ENCODE results near the gene HEATR5A. TPM values are rescaled to one million over a fixed set of nuclear protein-coding genes. Genes with fewer than 3 reads are reported as not detected.
A peak's percentile ranks its signal among the peaks of the same experiment; 100 is the strongest.
"Not testable (repeated sequence)": the region's sequence is repeated elsewhere in the genome, so short reads cannot be mapped to it uniquely, and the experiment has no call there.

Gene HEATR5A
- total RNA-seq, 1 donor from 2014 or later = 40.7 TPM

GRCh38 chr14:31339743-31340142, 80.6 kb downstream of the HEATR5A start:
- no peak overlapping the region for H3K27ac ChIP-seq (ENCODE audit: low read depth, low read length)
- no peaks in the 10 kb centered on the region for H3K27me3 ChIP-seq (ENCODE audit: control insufficient read depth in 3 of 3, insufficient read depth in 3 of 3, low read length in 3 of 3)
- no peak overlapping the region for H3K9ac ChIP-seq (ENCODE audit: low read depth in 1 of 3, low read length in 3 of 3)
- no peak overlapping the region for H3K4me3 ChIP-seq (ENCODE audit: low read length in 3 of 3)
- peaks cover 2 to 20% (median 10%) of the 10 kb centered on the region in 3 donors for H3K36me3 ChIP-seq (ENCODE audit: control insufficient read depth in 3 of 3, insufficient read depth in 3 of 3, low read length in 3 of 3)
- no peaks in the 10 kb centered on the region for H3K9me3 ChIP-seq (ENCODE audit: control insufficient read depth in 3 of 3, low read length in 3 of 3)
- peaks cover 0 to 4% (median 2%) of the 10 kb centered on the region in 3 donors for H3K4me1 ChIP-seq (ENCODE audit: control insufficient read depth in 3 of 3, insufficient read depth in 3 of 3, low read length in 3 of 3)

- H3K4me1 ChIP-seq (ENCODE audit: control insufficient read depth in 3 of 3, insufficient read depth in 3 of 3, low read length in 3 of 3) = peaks cover 0 to 4% (median 2%) of the 10 kb centered on the region in 3 donors
- H3K27ac ChIP-seq (ENCODE audit: low read depth, low read length) = no peak overlapping the region
- H3K27me3 ChIP-seq (ENCODE audit: control insufficient read depth in 3 of 3, insufficient read depth in 3 of 3, low read length in 3 of 3) = no peaks in the 10 kb centered on the region
- H3K9me3 ChIP-seq (ENCODE audit: control insufficient read depth in 3 of 3, low read length in 3 of 3) = no peaks in the 10 kb centered on the region
- H3K9ac ChIP-seq (ENCODE audit: low read depth in 1 of 3, low read length in 3 of 3) = peak overlapping the region in 1 of 3 donors; percentile 26
- no peak overlapping the region for H3K4me3 ChIP-seq (ENCODE audit: low read length in 3 of 3)
- peaks cover 2 to 16% (median 8%) of the 10 kb centered on the region in 3 donors for H3K36me3 ChIP-seq (ENCODE audit: control insufficient read depth in 3 of 3, insufficient read depth in 3 of 3, low read length in 3 of 3)
These were observed 83.0 kb downstream of the HEATR5A start for GRCh38 chr14:31337331-31337730.

GRCh38 chr14:31336646-31337045, 83.7 kb downstream of the HEATR5A start:
- H3K9ac ChIP-seq (ENCODE audit: low read depth in 1 of 3, low read length in 3 of 3) = no peak overlapping the region
- H3K9me3 ChIP-seq (ENCODE audit: control insufficient read depth in 3 of 3, low read length in 3 of 3) = no peaks in the 10 kb centered on the region
- peaks cover 0 to 4% (median 2%) of the 10 kb centered on the region in 3 donors for H3K4me1 ChIP-seq (ENCODE audit: control insufficient read depth in 3 of 3, insufficient read depth in 3 of 3, low read length in 3 of 3)
- H3K27me3 ChIP-seq (ENCODE audit: control insufficient read depth in 3 of 3, insufficient read depth in 3 of 3, low read length in 3 of 3) = no peaks in the 10 kb centered on the region
- H3K36me3 ChIP-seq (ENCODE audit: control insufficient read depth in 3 of 3, insufficient read depth in 3 of 3, low read length in 3 of 3) = peaks cover 4 to 21% (median 8%) of the 10 kb centered on the region in 3 donors
- no peak overlapping the region for H3K27ac ChIP-seq (ENCODE audit: low read depth, low read length)
- no peak overlapping the region for H3K4me3 ChIP-seq (ENCODE audit: low read length in 3 of 3)

GRCh38 chr14:31331395-31331794, 89.0 kb downstream of the HEATR5A start:
- H3K36me3 ChIP-seq (ENCODE audit: control insufficient read depth in 3 of 3, insufficient read depth in 3 of 3, low read length in 3 of 3) = peaks cover 5 to 24% (median 8%) of the 10 kb centered on the region in 3 donors
- not testable (repeated sequence) for H3K9me3 ChIP-seq (ENCODE audit: control insufficient read depth in 3 of 3, low read length in 3 of 3); H3K9ac ChIP-seq (ENCODE audit: low read depth in 1 of 3, low read length in 3 of 3)

GRCh38 chr14:31329876-31330521, 90.4 kb downstream of the HEATR5A start:
- not testable (repeated sequence) for H3K9ac ChIP-seq (ENCODE audit: low read depth in 1 of 3, low read length in 3 of 3); H3K4me3 ChIP-seq (ENCODE audit: low read length in 3 of 3); H3K27me3 ChIP-seq (ENCODE audit: control insufficient read depth in 3 of 3, insufficient read depth in 3 of 3, low read length in 3 of 3); H3K27ac ChIP-seq (ENCODE audit: low read depth, low read length); H3K4me1 ChIP-seq (ENCODE audit: control insufficient read depth in 3 of 3, insufficient read depth in 3 of 3, low read length in 3 of 3); H3K9me3 ChIP-seq (ENCODE audit: control insufficient read depth in 3 of 3, low read length in 3 of 3)
- H3K36me3 ChIP-seq (ENCODE audit: control insufficient read depth in 3 of 3, insufficient read depth in 3 of 3, low read length in 3 of 3) = peaks cover 5 to 22% (median 8%) of the 10 kb centered on the region in 3 donors

More at GRCh38 chr14:31331395-31331794, 89.0 kb downstream of the HEATR5A start:
- H3K4me1 ChIP-seq (ENCODE audit: control insufficient read depth in 3 of 3, insufficient read depth in 3 of 3, low read length in 3 of 3); H3K4me3 ChIP-seq (ENCODE audit: low read length in 3 of 3); H3K27me3 ChIP-seq (ENCODE audit: control insufficient read depth in 3 of 3, insufficient read depth in 3 of 3, low read length in 3 of 3); H3K27ac ChIP-seq (ENCODE audit: low read depth, low read length): not testable (repeated sequence)

GRCh38 chr14:31326111-31326510, 94.2 kb downstream of the HEATR5A start:
- no peak overlapping the region for H3K4me3 ChIP-seq (ENCODE audit: low read length in 3 of 3)
- H3K9me3 ChIP-seq (ENCODE audit: control insufficient read depth in 3 of 3, low read length in 3 of 3) = no peaks in the 10 kb centered on the region
- H3K36me3 ChIP-seq (ENCODE audit: control insufficient read depth in 3 of 3, insufficient read depth in 3 of 3, low read length in 3 of 3) = peaks cover under 1 to 16% (median 3%) of the 10 kb centered on the region in 3 donors
- H3K4me1 ChIP-seq (ENCODE audit: control insufficient read depth in 3 of 3, insufficient read depth in 3 of 3, low read length in 3 of 3) = no peaks in the 10 kb centered on the region
- no peak overlapping the region for H3K9ac ChIP-seq (ENCODE audit: low read depth in 1 of 3, low read length in 3 of 3)
- H3K27ac ChIP-seq (ENCODE audit: low read depth, low read length) = no peak overlapping the region
- no peaks in the 10 kb centered on the region for H3K27me3 ChIP-seq (ENCODE audit: control insufficient read depth in 3 of 3, insufficient read depth in 3 of 3, low read length in 3 of 3)

GRCh38 chr14:31323419-31323818, 96.9 kb downstream of the HEATR5A start:
- H3K27me3 ChIP-seq (ENCODE audit: control insufficient read depth in 3 of 3, insufficient read depth in 3 of 3, low read length in 3 of 3) = no peaks in the 10 kb centered on the region
- peaks cover 0 to 12% (median 9%) of the 10 kb centered on the region in 3 donors for H3K4me1 ChIP-seq (ENCODE audit: control insufficient read depth in 3 of 3, insufficient read depth in 3 of 3, low read length in 3 of 3)
- no peak overlapping the region for H3K9ac ChIP-seq (ENCODE audit: low read depth in 1 of 3, low read length in 3 of 3)
- H3K9me3 ChIP-seq (ENCODE audit: control insufficient read depth in 3 of 3, low read length in 3 of 3) = no peaks in the 10 kb centered on the region
- no peak overlapping the region for H3K27ac ChIP-seq (ENCODE audit: low read depth, low read length)
- H3K36me3 ChIP-seq (ENCODE audit: control insufficient read depth in 3 of 3, insufficient read depth in 3 of 3, low read length in 3 of 3) = peaks cover 0 to 9% (median 0%) of the 10 kb centered on the region in 3 donors
- no peak overlapping the region for H3K4me3 ChIP-seq (ENCODE audit: low read length in 3 of 3)

- H3K27ac ChIP-seq (ENCODE audit: low read depth, low read length) = peak overlapping the region; percentile 68
- no peak overlapping the region for H3K4me3 ChIP-seq (ENCODE audit: low read length in 3 of 3)
- H3K4me1 ChIP-seq (ENCODE audit: control insufficient read depth in 3 of 3, insufficient read depth in 3 of 3, low read length in 3 of 3) = peaks cover 0 to 12% (median 9%) of the 10 kb centered on the region in 3 donors
- peaks cover 0 to 15% (median 2%) of the 10 kb centered on the region in 3 donors for H3K36me3 ChIP-seq (ENCODE audit: control insufficient read depth in 3 of 3, insufficient read depth in 3 of 3, low read length in 3 of 3)
- no peaks in the 10 kb centered on the region for H3K9me3 ChIP-seq (ENCODE audit: control insufficient read depth in 3 of 3, low read length in 3 of 3)
- no peak overlapping the region for H3K9ac ChIP-seq (ENCODE audit: low read depth in 1 of 3, low read length in 3 of 3)
- H3K27me3 ChIP-seq (ENCODE audit: control insufficient read depth in 3 of 3, insufficient read depth in 3 of 3, low read length in 3 of 3) = no peaks in the 10 kb centered on the region
These were observed 99.2 kb downstream of the HEATR5A start for GRCh38 chr14:31320922-31321766.

- Histone ChIP-seq H3K4me3 (ENCODE audit: low read length in 3 of 3) (no peak overlapping the region), H3K9ac (ENCODE audit: low read depth in 1 of 3, low read length in 3 of 3) (no peak overlapping the region), H3K36me3 (ENCODE audit: control insufficient read depth in 3 of 3, insufficient read depth in 3 of 3, low read length in 3 of 3) (peaks cover 2 to 15% (median 11%) of the 10 kb centered on the region in 3 donors), H3K27me3 (ENCODE audit: control insufficient read depth in 3 of 3, insufficient read depth in 3 of 3, low read length in 3 of 3) (no peaks in the 10 kb centered on the region), H3K4me1 (ENCODE audit: control insufficient read depth in 3 of 3, insufficient read depth in 3 of 3, low read length in 3 of 3) (peaks cover 0 to 12% (median 9%) of the 10 kb centered on the region in 3 donors), H3K9me3 (ENCODE audit: control insufficient read depth in 3 of 3, low read length in 3 of 3) (no peaks in the 10 kb centered on the region), H3K27ac (ENCODE audit: low read depth, low read length) (peak overlapping the region; percentile 68)
These were observed 100.1 kb downstream of the HEATR5A start for GRCh38 chr14:31320216-31320615.

GRCh38 chr14:31319701-31320100, 100.6 kb downstream of the HEATR5A start:
- Histone ChIP-seq H3K4me3 (ENCODE audit: low read length in 3 of 3) (no peak overlapping the region), H3K4me1 (ENCODE audit: control insufficient read depth in 3 of 3, insufficient read depth in 3 of 3, low read length in 3 of 3) (peaks cover 0 to 12% (median 9%) of the 10 kb centered on the region in 3 donors), H3K36me3 (ENCODE audit: control insufficient read depth in 3 of 3, insufficient read depth in 3 of 3, low read length in 3 of 3) (peaks cover 2 to 17% (median 15%) of the 10 kb centered on the region in 3 donors), H3K9me3 (ENCODE audit: control insufficient read depth in 3 of 3, low read length in 3 of 3) (no peaks in the 10 kb centered on the region), H3K27ac (ENCODE audit: low read depth, low read length) (no peak overlapping the region), H3K27me3 (ENCODE audit: control insufficient read depth in 3 of 3, insufficient read depth in 3 of 3, low read length in 3 of 3) (no peaks in the 10 kb centered on the region), H3K9ac (ENCODE audit: low read depth in 1 of 3, low read length in 3 of 3) (no peak overlapping the region)

All from skeletal muscle tissue (tissue), 4 donors.